ENCODE results near the gene STAT3. TPM values are rescaled to one million over a fixed set of nuclear protein-coding genes. Genes with fewer than 3 reads are reported as not detected.
A peak's percentile ranks its signal among the peaks of the same experiment; 100 is the strongest.
"Not testable (repeated sequence)": the region's sequence is repeated elsewhere in the genome, so short reads cannot be mapped to it uniquely, and the experiment has no call there.

The STAT3 gene
- total RNA-seq, 4 donors from 2014 or later, result 214 to 433 (median 280) TPM

- ATAC-seq (ENCODE audit: low FRiP score) (peak; percentile 59), DNase-seq (ENCODE audit: low spot score) (no peak)
- no peak for TF ChIP-seq CTCF (IDR thresholded peaks at IDR 0.05)
Measured at GRCh38 chr17:42378959-42379594, 9.2 kb downstream of the STAT3 start.

DNA sequence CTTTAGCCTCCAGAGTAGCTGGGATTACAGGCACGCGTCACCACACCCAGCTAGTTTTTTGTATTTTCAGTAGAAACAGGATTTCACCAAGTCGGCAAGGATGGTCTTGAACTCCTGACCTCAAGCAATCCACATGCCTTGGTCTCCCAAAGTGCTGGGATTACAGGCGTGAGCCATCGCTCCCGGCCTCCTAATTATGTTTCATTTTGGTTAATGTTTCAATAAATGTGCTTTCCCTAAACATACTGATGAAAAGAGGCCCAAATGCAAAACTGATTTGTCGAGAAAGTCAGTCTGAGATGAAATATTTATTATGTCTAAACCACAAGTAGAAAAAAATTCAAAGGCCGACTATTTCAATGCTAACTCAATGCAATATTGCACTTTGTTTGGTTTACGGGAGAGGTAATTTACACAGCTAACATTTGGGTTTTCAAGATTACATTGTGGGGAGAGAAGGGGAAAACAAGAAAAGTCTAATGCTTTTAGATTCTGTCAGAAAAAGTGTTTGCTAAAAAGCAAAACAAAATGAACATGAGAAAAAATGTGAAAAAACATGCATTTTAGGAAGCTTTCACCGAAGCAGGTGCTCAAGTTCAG lies 9.8 kb downstream of the STAT3 start:
- DNase-seq (ENCODE audit: low spot score) (no peak), ATAC-seq (ENCODE audit: low FRiP score) (no peak)
- TF ChIP-seq CTCF (IDR thresholded peaks at IDR 0.05), result no peak

GRCh38 chr17:42373896-42374295 lies 14.3 kb downstream of the STAT3 start:
- TF ChIP-seq CTCF (IDR thresholded peaks at IDR 0.05), result no peak
- no peak for DNase-seq (ENCODE audit: low spot score)
- no peak for ATAC-seq (ENCODE audit: low FRiP score)

GRCh38 chr17:42372142-42372541 lies 16.1 kb downstream of the STAT3 start:
- no peak for TF ChIP-seq CTCF (IDR thresholded peaks at IDR 0.05)
- ATAC-seq (ENCODE audit: low FRiP score), result no peak
- no peak for DNase-seq (ENCODE audit: low spot score)

- ATAC-seq (ENCODE audit: low FRiP score); DNase-seq (ENCODE audit: low spot score): not testable (repeated sequence)
Measured at GRCh38 chr17:42368797-42369561, 19.3 kb downstream of the STAT3 start.

DNA sequence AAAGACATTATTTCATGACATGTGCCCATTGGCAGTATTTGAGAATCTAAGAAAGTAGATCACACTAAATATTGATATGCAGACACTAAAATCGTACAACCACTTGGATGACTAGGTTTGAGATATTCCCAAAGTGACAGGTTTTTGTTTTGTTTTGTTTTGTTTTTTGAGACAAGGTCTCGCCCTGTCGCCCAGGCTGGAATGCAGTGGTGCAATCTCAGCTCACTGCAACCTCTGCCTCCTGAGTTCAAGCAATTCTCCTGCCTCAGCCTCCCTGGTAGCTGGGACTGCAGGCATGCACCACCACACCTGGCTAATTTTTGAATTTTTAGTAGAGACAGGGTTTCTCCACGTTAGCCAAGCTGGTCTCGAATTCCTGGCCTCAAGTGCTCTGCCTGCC lies 19.9 kb downstream of the STAT3 start:
- not testable (repeated sequence) for DNase-seq (ENCODE audit: low spot score); ATAC-seq (ENCODE audit: low FRiP score)

DNA sequence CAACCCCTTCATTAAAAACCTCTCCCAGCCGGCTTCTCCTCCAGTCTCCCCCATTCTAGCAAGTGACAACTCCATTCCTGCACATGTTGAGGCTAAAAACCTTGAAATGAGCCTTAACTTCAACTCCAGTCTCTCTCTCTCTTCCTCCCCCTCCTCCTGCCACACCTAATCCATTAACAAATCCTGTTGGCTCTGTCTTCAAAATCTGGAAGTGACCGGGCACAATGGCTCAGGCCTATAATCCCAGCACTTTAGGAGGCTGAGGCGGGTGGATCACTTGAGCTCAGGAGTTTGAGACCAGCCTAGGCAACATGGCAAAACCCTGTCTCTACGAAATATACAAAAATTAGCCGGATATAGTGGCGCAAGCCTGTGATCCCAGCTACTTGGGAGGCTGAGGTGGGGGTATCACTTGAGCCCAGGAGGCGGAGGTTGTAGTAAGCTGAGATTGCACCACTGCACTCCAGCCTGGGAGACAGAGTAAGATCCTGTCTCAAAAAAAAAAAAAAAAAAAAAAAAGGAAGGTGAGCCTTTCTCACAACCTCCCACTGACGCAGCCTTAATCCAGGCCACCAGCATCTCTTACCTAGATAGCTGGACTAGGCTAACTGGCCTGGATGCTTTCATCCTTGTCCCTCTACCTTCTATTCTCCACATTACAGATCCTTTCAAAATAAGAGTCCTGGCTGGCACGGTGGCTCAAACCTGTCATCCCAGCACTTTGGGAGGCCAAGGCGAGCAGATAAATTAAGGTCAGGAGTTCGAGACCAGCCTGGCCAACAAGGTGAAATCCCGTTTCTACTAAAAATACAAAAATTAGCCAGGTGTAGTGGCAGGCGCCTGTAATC lies 21.8 kb downstream of the STAT3 start:
- ATAC-seq (ENCODE audit: low FRiP score); DNase-seq (ENCODE audit: low spot score): not testable (repeated sequence)

DNA sequence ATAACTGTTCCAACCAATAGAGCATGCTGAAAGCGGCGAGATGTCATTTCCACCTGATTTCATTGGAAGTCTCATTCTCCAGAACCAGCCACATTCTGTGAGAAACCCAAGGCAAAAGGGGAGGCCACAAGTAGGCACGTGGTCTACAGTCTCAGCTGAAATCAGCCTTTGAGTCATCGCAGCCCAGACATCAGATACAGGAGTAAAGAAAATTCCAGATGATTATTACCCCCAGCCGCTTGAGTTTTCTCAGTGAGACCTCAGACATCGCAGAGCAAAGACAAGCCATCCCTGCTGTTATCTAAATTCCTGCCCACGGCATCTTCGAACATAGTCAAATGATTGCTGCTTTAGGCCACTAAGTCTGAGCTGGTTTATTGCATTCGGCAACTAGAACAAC lies 23.1 kb downstream of the STAT3 start:
- no peak for TF ChIP-seq CTCF (IDR thresholded peaks at IDR 0.05)
- DNase-seq (ENCODE audit: low spot score) (no peak), ATAC-seq (ENCODE audit: low FRiP score) (peak; percentile 30)

Data from omental fat pad (tissue), 4 donors.